Measurements from ENCODE around the gene MATN1. TPM values are rescaled to one million over a fixed set of nuclear protein-coding genes. Genes with fewer than 3 reads are reported as not detected.

MATN1 gene
- total and polyA plus RNA-seq, 4 donors, result 0.19 TPM; not detected in 3

DNA sequence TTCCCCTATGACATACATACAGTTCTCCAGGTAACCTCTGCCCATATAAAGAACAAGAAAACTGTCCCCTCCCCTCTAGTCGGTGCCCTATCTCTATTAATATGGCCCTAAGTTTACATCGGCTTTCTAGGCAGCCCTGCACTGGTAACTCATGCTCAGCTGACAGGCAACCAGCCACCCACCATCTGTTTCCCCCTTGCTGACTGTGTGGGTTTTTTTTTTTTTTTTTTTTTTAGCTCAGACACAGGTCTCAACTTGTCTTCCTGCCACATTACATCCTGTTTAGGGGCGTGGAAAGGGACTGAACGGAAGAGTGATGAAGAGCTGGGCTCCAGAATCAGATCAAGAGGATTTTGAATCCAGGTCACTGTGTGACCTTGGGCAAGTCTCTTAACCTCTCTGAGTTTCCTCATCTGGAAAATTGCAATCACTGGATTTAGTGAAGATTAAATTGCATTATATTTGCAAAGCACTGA lies 20.2 kb upstream of the MATN1 start (continued):
- TF ChIP-seq, protein P1, sequence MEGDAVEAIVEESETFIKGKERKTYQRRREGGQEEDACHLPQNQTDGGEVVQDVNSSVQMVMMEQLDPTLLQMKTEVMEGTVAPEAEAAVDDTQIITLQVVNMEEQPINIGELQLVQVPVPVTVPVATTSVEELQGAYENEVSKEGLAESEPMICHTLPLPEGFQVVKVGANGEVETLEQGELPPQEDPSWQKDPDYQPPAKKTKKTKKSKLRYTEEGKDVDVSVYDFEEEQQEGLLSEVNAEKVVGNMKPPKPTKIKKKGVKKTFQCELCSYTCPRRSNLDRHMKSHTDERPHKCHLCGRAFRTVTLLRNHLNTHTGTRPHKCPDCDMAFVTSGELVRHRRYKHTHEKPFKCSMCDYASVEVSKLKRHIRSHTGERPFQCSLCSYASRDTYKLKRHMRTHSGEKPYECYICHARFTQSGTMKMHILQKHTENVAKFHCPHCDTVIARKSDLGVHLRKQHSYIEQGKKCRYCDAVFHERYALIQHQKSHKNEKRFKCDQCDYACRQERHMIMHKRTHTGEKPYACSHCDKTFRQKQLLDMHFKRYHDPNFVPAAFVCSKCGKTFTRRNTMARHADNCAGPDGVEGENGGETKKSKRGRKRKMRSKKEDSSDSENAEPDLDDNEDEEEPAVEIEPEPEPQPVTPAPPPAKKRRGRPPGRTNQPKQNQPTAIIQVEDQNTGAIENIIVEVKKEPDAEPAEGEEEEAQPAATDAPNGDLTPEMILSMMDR (IDR thresholded peaks at IDR 0.05; ENCODE audit: low read depth, low read length, missing input control), result no peak

DNA sequence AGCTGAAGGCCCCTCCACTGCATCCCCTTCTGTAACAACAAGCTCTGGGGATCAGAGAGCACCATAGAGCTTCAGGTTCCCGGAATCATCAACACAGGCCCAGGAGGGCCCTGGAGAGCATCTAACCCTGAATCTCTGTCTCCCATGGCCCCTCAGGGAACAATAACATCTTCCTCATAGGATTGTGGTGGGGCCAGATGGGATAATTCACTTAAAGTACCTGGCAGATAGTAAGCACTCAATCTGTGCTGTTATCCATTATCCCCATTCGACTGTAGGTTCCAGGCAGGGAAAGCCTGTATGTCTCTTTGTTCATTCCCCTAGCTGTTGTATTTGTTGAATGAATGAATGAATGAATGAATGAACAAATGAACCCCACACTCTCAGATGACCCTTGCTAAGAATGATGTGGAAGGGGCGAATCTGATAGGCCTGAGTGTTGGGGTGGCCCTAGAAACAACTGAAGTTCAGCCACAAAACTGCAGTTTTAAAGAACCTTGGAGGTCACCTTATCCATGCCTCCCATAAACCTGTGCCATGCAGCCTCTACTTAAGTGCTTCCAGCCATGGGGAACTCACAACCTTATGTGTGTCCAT lies 19.7 kb upstream of the MATN1 start:
- Histone ChIP-seq H3K27ac (ENCODE audit: low read depth in 1 of 2, low read length in 2 of 2) (no peak overlapping the region), H3K36me3 (ENCODE audit: control insufficient read depth in 4 of 4, insufficient read depth in 3 of 4, low read depth in 1 of 4, low read length in 3 of 4) (peaks cover 0 to 8% (median 2%) of the 10 kb centered on the region in 4 donors), H3K9me3 (ENCODE audit: control insufficient read depth in 4 of 4, low read length in 3 of 4) (no peaks in the 10 kb centered on the region), H3K9ac (ENCODE audit: low read depth in 1 of 2, low read length in 2 of 2) (no peak overlapping the region), H3K4me1 (ENCODE audit: control insufficient read depth in 4 of 4, insufficient read depth in 4 of 4, low read length in 3 of 4) (peaks cover 0 to 8% (median 5%) of the 10 kb centered on the region in 4 donors), H3K4me3 (ENCODE audit: low read depth in 1 of 3, low read length in 3 of 3) (no peak overlapping the region), H3K27me3 (ENCODE audit: control insufficient read depth in 4 of 4, insufficient read depth in 4 of 4, low read length in 3 of 4) (no peaks in the 10 kb centered on the region)
- 95% methylated on average over 3 of the region's 3 CpGs for WGBS
- no peak for DNase-seq (ENCODE audit: low spot score)
- TF ChIP-seq RXRA (IDR thresholded peaks at IDR 0.05) (no peak), TAF1 (conservative IDR thresholded peaks at IDR 0.05) (no peak), NR2F2 (IDR thresholded peaks at IDR 0.05) (no peak), RAD21 (IDR thresholded peaks at IDR 0.05) (no peak), SP1 (IDR thresholded peaks at IDR 0.05) (no peak), FOXA2 (IDR thresholded peaks at IDR 0.05) (no peak), YY1 (IDR thresholded peaks at IDR 0.05) (no peak), HNF4A (conservative IDR thresholded peaks at IDR 0.05) (no peak)
- TF ChIP-seq, protein P1 (IDR thresholded peaks at IDR 0.05; ENCODE audit: low read depth, low read length, missing input control), result no peak
- TF ChIP-seq, protein P2, sequence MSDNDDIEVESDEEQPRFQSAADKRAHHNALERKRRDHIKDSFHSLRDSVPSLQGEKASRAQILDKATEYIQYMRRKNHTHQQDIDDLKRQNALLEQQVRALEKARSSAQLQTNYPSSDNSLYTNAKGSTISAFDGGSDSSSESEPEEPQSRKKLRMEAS (IDR thresholded peaks at IDR 0.05), result no peak
- TF ChIP-seq, protein P3, sequence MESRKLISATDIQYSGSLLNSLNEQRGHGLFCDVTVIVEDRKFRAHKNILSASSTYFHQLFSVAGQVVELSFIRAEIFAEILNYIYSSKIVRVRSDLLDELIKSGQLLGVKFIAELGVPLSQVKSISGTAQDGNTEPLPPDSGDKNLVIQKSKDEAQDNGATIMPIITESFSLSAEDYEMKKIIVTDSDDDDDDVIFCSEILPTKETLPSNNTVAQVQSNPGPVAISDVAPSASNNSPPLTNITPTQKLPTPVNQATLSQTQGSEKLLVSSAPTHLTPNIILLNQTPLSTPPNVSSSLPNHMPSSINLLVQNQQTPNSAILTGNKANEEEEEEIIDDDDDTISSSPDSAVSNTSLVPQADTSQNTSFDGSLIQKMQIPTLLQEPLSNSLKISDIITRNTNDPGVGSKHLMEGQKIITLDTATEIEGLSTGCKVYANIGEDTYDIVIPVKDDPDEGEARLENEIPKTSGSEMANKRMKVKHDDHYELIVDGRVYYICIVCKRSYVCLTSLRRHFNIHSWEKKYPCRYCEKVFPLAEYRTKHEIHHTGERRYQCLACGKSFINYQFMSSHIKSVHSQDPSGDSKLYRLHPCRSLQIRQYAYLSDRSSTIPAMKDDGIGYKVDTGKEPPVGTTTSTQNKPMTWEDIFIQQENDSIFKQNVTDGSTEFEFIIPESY (IDR thresholded peaks at IDR 0.05), result no peak
- TF ChIP-seq, protein P4, sequence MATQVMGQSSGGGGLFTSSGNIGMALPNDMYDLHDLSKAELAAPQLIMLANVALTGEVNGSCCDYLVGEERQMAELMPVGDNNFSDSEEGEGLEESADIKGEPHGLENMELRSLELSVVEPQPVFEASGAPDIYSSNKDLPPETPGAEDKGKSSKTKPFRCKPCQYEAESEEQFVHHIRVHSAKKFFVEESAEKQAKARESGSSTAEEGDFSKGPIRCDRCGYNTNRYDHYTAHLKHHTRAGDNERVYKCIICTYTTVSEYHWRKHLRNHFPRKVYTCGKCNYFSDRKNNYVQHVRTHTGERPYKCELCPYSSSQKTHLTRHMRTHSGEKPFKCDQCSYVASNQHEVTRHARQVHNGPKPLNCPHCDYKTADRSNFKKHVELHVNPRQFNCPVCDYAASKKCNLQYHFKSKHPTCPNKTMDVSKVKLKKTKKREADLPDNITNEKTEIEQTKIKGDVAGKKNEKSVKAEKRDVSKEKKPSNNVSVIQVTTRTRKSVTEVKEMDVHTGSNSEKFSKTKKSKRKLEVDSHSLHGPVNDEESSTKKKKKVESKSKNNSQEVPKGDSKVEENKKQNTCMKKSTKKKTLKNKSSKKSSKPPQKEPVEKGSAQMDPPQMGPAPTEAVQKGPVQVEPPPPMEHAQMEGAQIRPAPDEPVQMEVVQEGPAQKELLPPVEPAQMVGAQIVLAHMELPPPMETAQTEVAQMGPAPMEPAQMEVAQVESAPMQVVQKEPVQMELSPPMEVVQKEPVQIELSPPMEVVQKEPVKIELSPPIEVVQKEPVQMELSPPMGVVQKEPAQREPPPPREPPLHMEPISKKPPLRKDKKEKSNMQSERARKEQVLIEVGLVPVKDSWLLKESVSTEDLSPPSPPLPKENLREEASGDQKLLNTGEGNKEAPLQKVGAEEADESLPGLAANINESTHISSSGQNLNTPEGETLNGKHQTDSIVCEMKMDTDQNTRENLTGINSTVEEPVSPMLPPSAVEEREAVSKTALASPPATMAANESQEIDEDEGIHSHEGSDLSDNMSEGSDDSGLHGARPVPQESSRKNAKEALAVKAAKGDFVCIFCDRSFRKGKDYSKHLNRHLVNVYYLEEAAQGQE (IDR thresholded peaks at IDR 0.05), result no peak
